ENCODE data around the gene HLF. TPM values are rescaled to one million over a fixed set of nuclear protein-coding genes. Genes with fewer than 3 reads are reported as not detected.

The HLF gene
- total RNA-seq, 1 donor from 2014 or later = 0.25 TPM

- no peak overlapping the region for H3K4me3 ChIP-seq (ENCODE audit: low read depth, low read length)
- no peak for TF ChIP-seq CTCF (IDR thresholded peaks at IDR 0.05; ENCODE audit: insufficient read depth, low read length, poor library complexity, severe bottlenecking)
- H3K36me3 ChIP-seq (ENCODE audit: control insufficient read depth, insufficient read depth, low read length) = no peaks in the 10 kb centered on the region
- no peak for DNase-seq (ENCODE audit: low read depth)
- peaks cover 25% of the 10 kb centered on the region for H3K27me3 ChIP-seq (ENCODE audit: control insufficient read depth, insufficient read depth, low read length)
These were observed 499 bp upstream of the HLF start for GRCh38 chr17:55264278-55264644.

GRCh38 chr17:55265311-55266021 is 706 bp downstream of the HLF start:
- H3K4me3 ChIP-seq (ENCODE audit: low read depth, low read length) = peak overlapping the region; percentile 48
- no peak for DNase-seq (ENCODE audit: low read depth)
- H3K27me3 ChIP-seq (ENCODE audit: control insufficient read depth, insufficient read depth, low read length) = peaks cover 25% of the 10 kb centered on the region
- no peak for TF ChIP-seq CTCF (IDR thresholded peaks at IDR 0.05; ENCODE audit: insufficient read depth, low read length, poor library complexity, severe bottlenecking)
- no peaks in the 10 kb centered on the region for H3K36me3 ChIP-seq (ENCODE audit: control insufficient read depth, insufficient read depth, low read length)

- no peak for TF ChIP-seq CTCF (IDR thresholded peaks at IDR 0.05; ENCODE audit: insufficient read depth, low read length, poor library complexity, severe bottlenecking)
- no peaks in the 10 kb centered on the region for H3K36me3 ChIP-seq (ENCODE audit: control insufficient read depth, insufficient read depth, low read length)
- no peak for DNase-seq (ENCODE audit: low read depth)
- H3K27me3 ChIP-seq (ENCODE audit: control insufficient read depth, insufficient read depth, low read length) = peaks cover 25% of the 10 kb centered on the region
- peak overlapping the region; percentile 48 for H3K4me3 ChIP-seq (ENCODE audit: low read depth, low read length)
These were observed 1.5 kb downstream of the HLF start for GRCh38 chr17:55266051-55266957.

GRCh38 chr17:55266958-55267688 is 2.4 kb downstream of the HLF start:
- TF ChIP-seq CTCF (IDR thresholded peaks at IDR 0.05; ENCODE audit: insufficient read depth, low read length, poor library complexity, severe bottlenecking) = no peak
- peaks cover 25% of the 10 kb centered on the region for H3K27me3 ChIP-seq (ENCODE audit: control insufficient read depth, insufficient read depth, low read length)
- H3K4me3 ChIP-seq (ENCODE audit: low read depth, low read length) = no peak overlapping the region
- no peaks in the 10 kb centered on the region for H3K36me3 ChIP-seq (ENCODE audit: control insufficient read depth, insufficient read depth, low read length)
- no peak for DNase-seq (ENCODE audit: low read depth)

GRCh38 chr17:55267777-55268648 is 3.3 kb downstream of the HLF start:
- H3K27me3 ChIP-seq (ENCODE audit: control insufficient read depth, insufficient read depth, low read length) = peaks cover 20% of the 10 kb centered on the region
- DNase-seq (ENCODE audit: low read depth) = no peak
- no peak for TF ChIP-seq CTCF (IDR thresholded peaks at IDR 0.05; ENCODE audit: insufficient read depth, low read length, poor library complexity, severe bottlenecking)
- H3K4me3 ChIP-seq (ENCODE audit: low read depth, low read length) = no peak overlapping the region
- no peaks in the 10 kb centered on the region for H3K36me3 ChIP-seq (ENCODE audit: control insufficient read depth, insufficient read depth, low read length)
